ENCODE results near the gene PSMG3. TPM values are rescaled to one million over a fixed set of nuclear protein-coding genes. Genes with fewer than 3 reads are reported as not detected.

PSMG3 gene
- total and polyA plus RNA-seq, 2 of the 8 experiments (the other 6 are each of a cell fraction or from before 2014, with no cell fraction given), result 30.2 to 62.0 TPM

DNA sequence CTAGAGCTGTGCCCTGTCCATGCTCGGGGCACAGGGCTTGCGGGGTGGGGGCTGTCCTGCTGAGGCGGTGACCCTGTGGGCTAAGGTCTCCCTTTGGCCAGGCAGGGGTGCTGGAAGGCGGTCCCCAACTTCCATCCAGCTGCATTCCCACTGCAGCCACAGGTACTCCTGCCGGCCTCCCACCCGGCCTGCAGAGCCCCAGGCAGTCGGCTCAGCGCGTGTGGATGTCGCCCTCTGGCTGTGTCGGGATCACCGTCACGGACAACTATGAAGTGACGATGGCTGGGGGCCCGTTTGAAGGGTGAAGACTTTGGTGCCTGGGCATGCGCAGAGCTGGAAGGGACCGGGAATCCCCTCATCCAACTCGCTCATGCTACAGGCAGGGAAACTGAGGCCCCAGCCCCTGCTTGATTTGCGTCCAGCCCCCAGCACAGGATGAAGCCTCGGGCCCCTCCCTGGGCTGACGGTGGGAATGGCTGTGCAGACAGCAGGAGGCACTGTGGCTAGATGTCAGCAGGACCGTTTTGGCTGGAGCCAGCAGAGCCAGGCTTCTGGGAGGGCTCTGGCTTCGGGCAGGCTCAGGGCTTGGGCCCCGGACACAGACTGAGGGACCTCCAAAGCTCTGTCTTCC, 11.5 kb downstream of the PSMG3 start:
- Histone ChIP-seq H3K4ac (replicated peaks; ENCODE audit: insufficient read length, low read depth, low read length) (no peak overlapping the region), H3K36me3 (ENCODE audit: control insufficient read depth in 2 of 4, insufficient read depth in 4 of 4, low read length in 3 of 4) (no peaks in the 10 kb centered on the region; a peak in 1 of 8 replicates), H4K91ac (replicated peaks; ENCODE audit: insufficient read length, low read length) (peak overlapping the region; percentile 7), H3K9me3 (ENCODE audit: insufficient read depth in 2 of 2, low read depth in 1 of 2, low read length in 1 of 2) (no peaks in the 10 kb centered on the region), H3K4me3 (ENCODE audit: extremely low read depth in 1 of 4, insufficient read depth in 2 of 4, low read depth in 3 of 4, low read length in 4 of 4) (no peak overlapping the region), H2AFZ (ENCODE audit: low read length) (no peak overlapping the region), H3K23ac (ENCODE audit: insufficient read length) (no peak overlapping the region), H3K79me2 (ENCODE audit: control insufficient read depth in 1 of 2, insufficient read depth in 2 of 2, low read length in 2 of 2) (no peaks in the 10 kb centered on the region), H3K27ac (ENCODE audit: low read depth, low read length) (no peak overlapping the region), H3K79me1 (ENCODE audit: low read depth, low read length) (no peaks in the 10 kb centered on the region), H4K5ac (ENCODE audit: insufficient read length, low read depth, low read length) (no peak overlapping the region), H3K56ac (replicated peaks; ENCODE audit: insufficient read length, low read depth, low read length) (no peak overlapping the region), H3K9ac (replicated peaks in 1 of 4; ENCODE audit: extremely low read depth in 1 of 4, low read depth in 3 of 4, low read length in 3 of 4) (no peak overlapping the region), H3K23me2 (ENCODE audit: low read depth, low read length) (no peaks in the 10 kb centered on the region), H2BK20ac (ENCODE audit: low read length) (no peak overlapping the region), H2BK120ac (replicated peaks; ENCODE audit: low read depth, low read length) (no peak overlapping the region), H3K4me2 (ENCODE audit: insufficient read depth in 1 of 2, low read depth in 2 of 2, low read length in 2 of 2) (no peak overlapping the region; a peak in 1 of 4 replicates), H4K20me1 (replicated peaks in 1 of 2; ENCODE audit: control insufficient read depth in 1 of 2, insufficient read depth in 2 of 2, low read length in 2 of 2) (no peaks in the 10 kb centered on the region), H2AK5ac (ENCODE audit: low read depth, low read length) (no peak overlapping the region), H3K18ac (ENCODE audit: extremely low read depth, low read length) (peak overlapping the region; percentile 19; the same call in 1 of the 2 replicates), H2BK5ac (ENCODE audit: low read depth, low read length) (no peak overlapping the region), H4K8ac (ENCODE audit: extremely low read depth, insufficient read depth, low read length) (peak overlapping the region; percentile 72; the same call in 1 of the 2 replicates), H3K14ac (ENCODE audit: insufficient read length) (no peak overlapping the region), H3K27me3 (replicated peaks in 1 of 4; ENCODE audit: control insufficient read depth in 3 of 4, extremely low read depth in 1 of 4, insufficient read depth in 3 of 4, low read length in 3 of 4) (no peaks in the 10 kb centered on the region), H2BK12ac (ENCODE audit: low read depth, low read length) (peak overlapping the region; percentile 94), H3K4me1 (replicated peaks in 1 of 4; ENCODE audit: control insufficient read depth in 3 of 4, insufficient read depth in 4 of 4, low read length in 3 of 4) (peaks cover 0 to 14% (median 10%) of the 10 kb centered on the region in 4 experiments; a peak in 6 of 7 replicates), H2BK15ac (ENCODE audit: low read length) (0 out of 2 replicates have a peak overlapping the region, but pooled peaks have one; percentile 29)
- FAIRE-seq (no peak), DNase-seq (ENCODE audit: low read depth in 1 of 2, low spot score in 2 of 2) (peak in 1 of 2 experiments; percentile 66)
- TF ChIP-seq, protein P1, sequence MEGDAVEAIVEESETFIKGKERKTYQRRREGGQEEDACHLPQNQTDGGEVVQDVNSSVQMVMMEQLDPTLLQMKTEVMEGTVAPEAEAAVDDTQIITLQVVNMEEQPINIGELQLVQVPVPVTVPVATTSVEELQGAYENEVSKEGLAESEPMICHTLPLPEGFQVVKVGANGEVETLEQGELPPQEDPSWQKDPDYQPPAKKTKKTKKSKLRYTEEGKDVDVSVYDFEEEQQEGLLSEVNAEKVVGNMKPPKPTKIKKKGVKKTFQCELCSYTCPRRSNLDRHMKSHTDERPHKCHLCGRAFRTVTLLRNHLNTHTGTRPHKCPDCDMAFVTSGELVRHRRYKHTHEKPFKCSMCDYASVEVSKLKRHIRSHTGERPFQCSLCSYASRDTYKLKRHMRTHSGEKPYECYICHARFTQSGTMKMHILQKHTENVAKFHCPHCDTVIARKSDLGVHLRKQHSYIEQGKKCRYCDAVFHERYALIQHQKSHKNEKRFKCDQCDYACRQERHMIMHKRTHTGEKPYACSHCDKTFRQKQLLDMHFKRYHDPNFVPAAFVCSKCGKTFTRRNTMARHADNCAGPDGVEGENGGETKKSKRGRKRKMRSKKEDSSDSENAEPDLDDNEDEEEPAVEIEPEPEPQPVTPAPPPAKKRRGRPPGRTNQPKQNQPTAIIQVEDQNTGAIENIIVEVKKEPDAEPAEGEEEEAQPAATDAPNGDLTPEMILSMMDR (IDR thresholded peaks at IDR 0.05; ENCODE audit: control extremely low read depth in 1 of 3, insufficient read depth in 1 of 3, low read depth in 1 of 3, low read length in 3 of 3), result peak in 2 of 3 experiments; percentile 48 to 53; a peak in 3 of 4 replicates
- no peak for TF ChIP-seq POLR2AphosphoS5 (IDR thresholded peaks at IDR 0.05; ENCODE audit: low read depth, low read length)
- TF ChIP-seq RAD21 (IDR thresholded peaks at IDR 0.05 in 1 of 2, conservative IDR thresholded peaks at IDR 0.05 in 1 of 2; ENCODE audit: low read depth in 2 of 2, low read length in 2 of 2), result peak; percentile 53 to 69; a peak in 3 of 4 replicates
- TF ChIP-seq KDM1A (IDR thresholded peaks at IDR 0.05; ENCODE audit: borderline replicate concordance, low read length), result peak; percentile 41; the same call in 1 of the 2 replicates
- ChIA-PET POLR2A (ENCODE audit: partially characterized antibody) (interaction anchor here (0.9 to 2.3 kb wide), 3 partner anchors 22 to 60 kb away, joined by 3 to 8 read pairs (median 5); partner anchors contain the start of gene INTS1), CTCF (ENCODE audit: partially characterized antibody) (interaction anchor here (0.6 to 3.2 kb wide), 12 partner anchors 9 to 406 kb away, joined by 3 to 18 read pairs (median 4); no protein-coding TSS in a partner anchor)
- WGBS, 2 experiments (ENCODE audit: extremely low coverage in 1 of 2, insufficient coverage in 1 of 2, insufficient read length in 1 of 2, insufficient replicate concordance in 2 of 2, low coverage in 1 of 2, low lambda C conversion rate in 2 of 2, missing lambda C conversion rate in 1 of 2), result 76% methylated on average over 17 of the region's 24 CpGs; no CpG with 5 or more reads in 1 of the 2 experiments
